SK-N-MC (cell line): Measurements from ENCODE around the gene NEK11.
A peak's percentile ranks its signal among the peaks of the same experiment; 100 is the strongest.
"Not testable (repeated sequence)": the region's sequence is repeated elsewhere in the genome, so short reads cannot be mapped to it uniquely, and the experiment has no call there.

Experiments used
- DNase-seq: peaks from one replicate; pipeline ENCODE4 v3.0.0-alpha.2; 2011; ENCODE audit warnings: low read depth, low spot score
- H3K27ac ChIP-seq: fragments of 200-600 bp; sonication (generic); 2 replicates; pipeline ENCODE4 v1.5.1; 2016; ENCODE audit warnings: mixed run types
- H3K36me3 ChIP-seq: fragments of 200-600 bp; sonication (generic); 2 replicates; pipeline ENCODE4 v1.6.1; 2017; ENCODE audit warnings: antibody characterized with exemption, low read length, mixed read lengths; ENCODE audit not compliant: insufficient read depth
- H3K4me3 ChIP-seq: fragments of 200-600 bp; sonication (generic); 2 replicates; pipeline ENCODE4 v1.5.1; 2016
- H3K9ac ChIP-seq: fragments of 200-600 bp; sonication (generic); 2 replicates; pipeline ENCODE4 v1.8.0; 2017; ENCODE audit warnings: mixed run types, mixed read lengths; ENCODE audit not compliant: insufficient read length
- H3K9me3 ChIP-seq: fragments of 200-600 bp; sonication (generic); 2 replicates; pipeline ENCODE4 v1.6.1; 2017; ENCODE audit warnings: low read depth, mild to moderate bottlenecking, antibody characterized with exemption, low read length, moderate library complexity, mixed read lengths
- EZH2 ChIP-seq: fragments of 200-600 bp; sonication (generic); IDR thresholded peaks from one replicate; pipeline ENCODE4 v1.6.1; 2017; ENCODE audit warnings: antibody characterized with exemption
- FOXP2 ChIP-seq: optimal IDR thresholded peaks from 2 replicates; pipeline ENCODE3; 2011; ENCODE audit warnings: mild to moderate bottlenecking, moderate library complexity; ENCODE audit not compliant: insufficient read depth; ENCODE audit errors: extremely low read length, control extremely low read depth
- POLR2AphosphoS5 ChIP-seq: IDR thresholded peaks from 2 replicates; pipeline ENCODE4 v1.6.1; 2012; ENCODE audit warnings: mild to moderate bottlenecking, low read depth, low read length, borderline replicate concordance

NEK11 gene

GRCh38 chr3:131033480-131034080 lies 6.9 kb downstream of the NEK11 start:
- H3K4me3 ChIP-seq: peak overlapping the region; percentile 21; the same call in 1 of the 2 replicates
- peak; percentile 90 for DNase-seq
- no peaks in the 10 kb centered on the region for H3K9me3 ChIP-seq
- H3K36me3 ChIP-seq: no peaks in the 10 kb centered on the region; the same call in 1 of the 2 replicates
- peak overlapping the region; percentile 81 for H3K27ac ChIP-seq
- TF ChIP-seq POLR2AphosphoS5 (no peak), EZH2 (no peak), FOXP2 (no peak)
- peak overlapping the region; percentile 18 for H3K9ac ChIP-seq

- no peak for TF ChIP-seq POLR2AphosphoS5
- TF ChIP-seq EZH2: no peak
- TF ChIP-seq FOXP2: no peak
- Histone ChIP-seq H3K27ac (peak overlapping the region; percentile 19), H3K9me3 (no peaks in the 10 kb centered on the region), H3K4me3 (no peak overlapping the region), H3K9ac (no peak overlapping the region), H3K36me3 (no peaks in the 10 kb centered on the region; the same call in 1 of the 2 replicates)
- no peak for DNase-seq
These were observed 9.6 kb downstream of the NEK11 start for GRCh38 chr3:131036200-131036816.

- no peak overlapping the region for H3K27ac ChIP-seq
- no peaks in the 10 kb centered on the region; the same call in 1 of the 2 replicates for H3K36me3 ChIP-seq
- TF ChIP-seq EZH2 (no peak), FOXP2 (no peak), POLR2AphosphoS5 (no peak)
- no peak overlapping the region for H3K4me3 ChIP-seq
- no peak overlapping the region for H3K9ac ChIP-seq
- DNase-seq: no peak
- H3K9me3 ChIP-seq: no peaks in the 10 kb centered on the region
These were observed 10.3 kb downstream of the NEK11 start for GRCh38 chr3:131036986-131037385.

GRCh38 chr3:131038326-131038725 lies 11.6 kb downstream of the NEK11 start:
- Histone ChIP-seq H3K4me3 (peak overlapping the region; percentile 56), H3K9ac (peak overlapping the region; percentile 76), H3K36me3 (no peaks in the 10 kb centered on the region; the same call in 1 of the 2 replicates), H3K9me3 (no peaks in the 10 kb centered on the region), H3K27ac (peak overlapping the region; percentile 98)
- no peak for DNase-seq
- TF ChIP-seq POLR2AphosphoS5: no peak
- no peak for TF ChIP-seq EZH2

- H3K36me3 ChIP-seq, H3K4me3 ChIP-seq, H3K9ac ChIP-seq, DNase-seq, H3K9me3 ChIP-seq: not testable (repeated sequence)
- H3K27ac ChIP-seq: peak overlapping the region; percentile 98
These were observed 15.8 kb downstream of the NEK11 start for GRCh38 chr3:131042271-131042985.

- H3K27ac ChIP-seq: no peak overlapping the region
- H3K4me3 ChIP-seq: no peak overlapping the region
- DNase-seq: no peak
- H3K9ac ChIP-seq: no peak overlapping the region
- no peak for TF ChIP-seq EZH2
- TF ChIP-seq FOXP2: no peak
- TF ChIP-seq POLR2AphosphoS5: no peak
- no peaks in the 10 kb centered on the region; the same call in 1 of the 2 replicates for H3K36me3 ChIP-seq
- no peaks in the 10 kb centered on the region for H3K9me3 ChIP-seq
These were observed 20.9 kb downstream of the NEK11 start for GRCh38 chr3:131047582-131047981.

- Histone ChIP-seq H3K36me3 (no peaks in the 10 kb centered on the region; the same call in 1 of the 2 replicates), H3K9ac (no peak overlapping the region), H3K9me3 (no peaks in the 10 kb centered on the region), H3K4me3 (no peak overlapping the region), H3K27ac (no peak overlapping the region)
- TF ChIP-seq FOXP2 (no peak), EZH2 (no peak), POLR2AphosphoS5 (no peak)
- DNase-seq: no peak
These were observed 21.4 kb downstream of the NEK11 start for GRCh38 chr3:131048030-131048429.

- Histone ChIP-seq H3K4me3 (no peak overlapping the region), H3K9me3 (no peaks in the 10 kb centered on the region), H3K9ac (no peak overlapping the region), H3K36me3 (no peaks in the 10 kb centered on the region), H3K27ac (peak overlapping the region; percentile 16; the same call in 1 of the 2 replicates)
- TF ChIP-seq POLR2AphosphoS5: no peak
- no peak for TF ChIP-seq EZH2
- no peak for TF ChIP-seq FOXP2
- DNase-seq: no peak
These were observed 23.3 kb downstream of the NEK11 start for GRCh38 chr3:131050001-131050400.
